Mesenchymal stem cell (in vitro differentiated cells and primary cell): Measurements from ENCODE around the gene ACO2.

Source experiments
- DNase-seq: peaks from one replicate; pipeline ENCODE4 v3.0.0-alpha.2; 2013
- H2AFZ ChIP-seq: one replicate; pipeline ENCODE4 v1.6.1; 2013; ENCODE audit warnings: low read depth, mild to moderate bottlenecking, control low read depth, inconsistent platforms, low read length, moderate library complexity
- H2AK5ac ChIP-seq: 2 replicates; pipeline ENCODE4 v1.6.1; 2013; ENCODE audit warnings: low read length, moderate library complexity, mild to moderate bottlenecking, inconsistent platforms; ENCODE audit not compliant: severe bottlenecking
- H2BK120ac ChIP-seq: one replicate; pipeline ENCODE4 v1.6.1; 2013; ENCODE audit warnings: low read depth, mild to moderate bottlenecking, inconsistent platforms, low read length, moderate library complexity
- H2BK12ac ChIP-seq, 2 experiments: one replicate each; pipeline ENCODE4 v1.6.1; 2013; ENCODE audit warnings: inconsistent platforms in 2 of 2, low read length in 2 of 2, mild to moderate bottlenecking in 2 of 2, moderate library complexity in 2 of 2, control low read depth in 1 of 2
- H2BK15ac ChIP-seq: one replicate; pipeline ENCODE4 v1.6.1; 2013; ENCODE audit warnings: mild to moderate bottlenecking, low read depth, inconsistent platforms; ENCODE audit not compliant: poor library complexity, severe bottlenecking
- H2BK5ac ChIP-seq: 2 replicates; pipeline ENCODE4 v1.6.1; 2013; ENCODE audit warnings: low read depth, mild to moderate bottlenecking, low read length, control low read depth, inconsistent platforms; ENCODE audit not compliant: poor library complexity, severe bottlenecking
- H3K14ac ChIP-seq, 2 experiments: one replicate each; pipeline ENCODE4 v1.6.1; 2013; ENCODE audit warnings: inconsistent platforms in 2 of 2, low read length in 2 of 2, control low read depth in 1 of 2, mild to moderate bottlenecking in 1 of 2, moderate library complexity in 1 of 2
- H3K18ac ChIP-seq, 2 experiments: one replicate each; pipeline ENCODE4 v1.6.1; 2013; ENCODE audit warnings: inconsistent platforms in 2 of 2, low read length in 2 of 2, control low read depth in 1 of 2, low read depth in 1 of 2, mild to moderate bottlenecking in 1 of 2
- H3K23ac ChIP-seq, 2 experiments: one replicate each; pipeline ENCODE4 v1.6.1; 2013; ENCODE audit warnings: inconsistent platforms in 2 of 2, low read length in 2 of 2, mild to moderate bottlenecking in 2 of 2, moderate library complexity in 2 of 2, control low read depth in 1 of 2
- H3K27ac ChIP-seq: 2 replicates; pipeline ENCODE4 v1.5.1; 2013; ENCODE audit warnings: mild to moderate bottlenecking, moderate library complexity, low read length, control low read depth, inconsistent platforms; ENCODE audit not compliant: poor library complexity, severe bottlenecking
- H3K27me3 ChIP-seq, 2 experiments: 2 replicates each; pipeline versions ENCODE4 v1.6.1 to v1.7.0; 2013; ENCODE audit warnings: low read length in 2 of 2, mild to moderate bottlenecking in 2 of 2, moderate library complexity in 2 of 2, control low read depth in 1 of 2, inconsistent platforms in 1 of 2; ENCODE audit not compliant: control insufficient read depth in 1 of 2, insufficient read depth in 1 of 2
- H3K36me3 ChIP-seq, 2 experiments: 2 replicates each; pipeline versions ENCODE4 v1.6.1 to v1.7.0; 2013; ENCODE audit warnings: low read length in 2 of 2, control low read depth in 1 of 2, inconsistent platforms in 1 of 2, low read depth in 1 of 2, mild to moderate bottlenecking in 1 of 2; ENCODE audit not compliant: insufficient read depth in 2 of 2, control insufficient read depth in 1 of 2
- H3K4ac ChIP-seq, 2 experiments: one replicate each; pipeline ENCODE4 v1.6.1; 2013; ENCODE audit warnings: inconsistent platforms in 2 of 2, low read length in 2 of 2, mild to moderate bottlenecking in 2 of 2, moderate library complexity in 2 of 2, control low read depth in 1 of 2, low read depth in 1 of 2
- H3K4me1 ChIP-seq: 2 replicates; pipeline ENCODE4 v1.6.1; 2013; ENCODE audit warnings: low read depth, low read length, control low read depth; ENCODE audit not compliant: control insufficient read depth, insufficient read depth
- H3K4me2 ChIP-seq: 2 replicates; pipeline ENCODE4 v1.6.1; 2013; ENCODE audit warnings: low read length, mild to moderate bottlenecking, inconsistent platforms; ENCODE audit not compliant: poor library complexity, severe bottlenecking
- H3K4me3 ChIP-seq, 2 experiments: 2 replicates each; pipeline versions ENCODE4 v1.5.1 to v1.7.0; 2013; ENCODE audit warnings: low read length in 2 of 2, mild to moderate bottlenecking in 2 of 2, control low read depth in 1 of 2, low read depth in 1 of 2; ENCODE audit not compliant: insufficient read depth in 1 of 2
- H3K79me1 ChIP-seq: replicated peaks from 2 replicates; pipeline ENCODE4 v1.6.1; 2013; ENCODE audit warnings: mild to moderate bottlenecking, control low read depth, low read length, inconsistent platforms; ENCODE audit not compliant: poor library complexity, severe bottlenecking
- H3K9ac ChIP-seq: 2 replicates; pipeline ENCODE4 v1.7.0; 2013; ENCODE audit warnings: mild to moderate bottlenecking, low read length, moderate library complexity
- H3K9me3 ChIP-seq: 2 replicates; pipeline ENCODE4 v1.7.0; 2013; ENCODE audit warnings: mild to moderate bottlenecking, low read length; ENCODE audit not compliant: control insufficient read depth
- H4K8ac ChIP-seq: one replicate; pipeline ENCODE4 v1.6.1; 2013; ENCODE audit warnings: inconsistent platforms, mild to moderate bottlenecking, low read length, moderate library complexity
- H4K91ac ChIP-seq: one replicate; pipeline ENCODE4 v1.6.1; 2013; ENCODE audit warnings: mild to moderate bottlenecking, low read length, inconsistent platforms
- WGBS: methylation state at CpG from one replicate; pipeline ENCODE4 v1.1.7; 2013; ENCODE audit warnings: mixed read lengths; 5-methylcytosine and 5-hydroxymethylcytosine counted together

Gene ACO2

DNA sequence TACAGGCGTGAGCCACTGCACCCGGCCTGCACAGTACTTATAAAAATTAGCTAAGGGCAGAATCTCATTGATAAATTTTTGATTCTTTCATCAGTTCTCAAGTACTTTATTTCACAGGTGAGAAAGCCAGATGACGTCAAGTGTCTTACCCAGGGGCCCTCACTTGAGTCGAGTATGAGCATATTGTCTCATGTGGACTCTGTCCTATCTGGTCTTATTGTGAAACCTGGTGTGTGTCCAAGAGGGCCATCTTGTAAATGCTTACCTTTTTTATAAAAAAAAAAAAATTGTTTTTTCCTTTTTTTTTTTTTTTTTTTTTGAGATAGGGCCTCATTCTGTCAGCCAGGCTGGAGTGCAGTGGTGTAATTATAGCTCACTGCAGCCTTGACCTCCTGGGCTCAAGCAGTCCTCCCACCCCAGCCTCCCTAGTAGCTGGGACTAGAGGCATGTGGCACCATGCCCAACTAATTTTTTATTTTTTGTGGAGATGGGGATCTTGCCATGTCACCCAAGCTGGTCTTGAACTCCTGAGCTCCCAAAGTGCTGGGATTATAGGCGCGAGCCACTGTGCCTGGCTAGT is 6.0 kb downstream of the ACO2 start:
- H2AFZ ChIP-seq = no peak overlapping the region

GRCh38 chr22:41478473-41478872 is 9.6 kb downstream of the ACO2 start:
- Histone ChIP-seq H2AFZ (no peak overlapping the region), H2BK5ac (no peak overlapping the region), H3K4me2 (no peak overlapping the region), H3K4me1 (peaks cover 24% of the 10 kb centered on the region), H3K79me1 (peaks cover 36% of the 10 kb centered on the region), H3K27me3 (no peaks in the 10 kb centered on the region), H3K36me3 (peaks cover 3 to 15% of the 10 kb centered on the region in 2 experiments), H3K27ac (no peak overlapping the region), H3K9me3 (no peaks in the 10 kb centered on the region), H3K18ac (no peak overlapping the region), H3K4me3 (no peak overlapping the region), H2AK5ac (no peak overlapping the region), H3K23ac (no peak overlapping the region), H2BK120ac (no peak overlapping the region), H3K4ac (no peak overlapping the region), H2BK12ac (no peak overlapping the region), H4K8ac (no peak overlapping the region), H3K9ac (peak overlapping the region; percentile 74), H4K91ac (no peak overlapping the region), H3K14ac (no peak overlapping the region), H2BK15ac (no peak overlapping the region)
- WGBS = 90% methylated on average over 2 of the region's 2 CpGs
- no peak for DNase-seq

More for the DNA sequence above, 6.0 kb downstream of the ACO2 start:
- Histone ChIP-seq H3K36me3 (peaks cover 10 to 14% of the 10 kb centered on the region in 2 experiments), H2BK12ac (no peak overlapping the region), H3K79me1 (peaks cover 20% of the 10 kb centered on the region), H3K27ac (no peak overlapping the region), H3K4me2 (no peak overlapping the region), H2AK5ac (peak overlapping the region; percentile 13), H3K4ac (no peak overlapping the region), H2BK120ac (no peak overlapping the region), H3K23ac (no peak overlapping the region), H4K91ac (no peak overlapping the region), H2BK5ac (no peak overlapping the region), H3K4me3 (no peak overlapping the region), H3K27me3 (no peaks in the 10 kb centered on the region), H3K4me1 (peaks cover 11% of the 10 kb centered on the region), H4K8ac (no peak overlapping the region), H3K14ac (no peak overlapping the region), H3K18ac (no peak overlapping the region), H2BK15ac (no peak overlapping the region), H3K9ac (no peak overlapping the region), H3K9me3 (no peaks in the 10 kb centered on the region)
- WGBS = 100% methylated on average over 6 of the region's 6 CpGs
- no peak for DNase-seq

- WGBS = 94% methylated on average over 7 of the region's 7 CpGs
- Histone ChIP-seq H3K4me1 (peaks cover 24% of the 10 kb centered on the region), H4K91ac (peak overlapping the region; percentile 35), H3K9ac (peak overlapping the region; percentile 74), H2AK5ac (no peak overlapping the region), H3K36me3 (peaks cover 0 to 15% of the 10 kb centered on the region in 2 experiments), H3K4ac (no peak overlapping the region), H3K23ac (no peak overlapping the region), H3K4me3 (no peak overlapping the region), H3K27me3 (no peaks in the 10 kb centered on the region), H3K4me2 (no peak overlapping the region), H3K14ac (no peak overlapping the region), H2BK120ac (no peak overlapping the region), H2BK5ac (no peak overlapping the region), H3K18ac (no peak overlapping the region), H3K27ac (no peak overlapping the region), H2AFZ (no peak overlapping the region), H4K8ac (no peak overlapping the region), H2BK15ac (no peak overlapping the region), H3K79me1 (peaks cover 36% of the 10 kb centered on the region), H2BK12ac (no peak overlapping the region), H3K9me3 (no peaks in the 10 kb centered on the region)
- DNase-seq = peak; percentile 52
Observed at GRCh38 chr22:41478891-41479521, 10.1 kb downstream of the ACO2 start.

DNA sequence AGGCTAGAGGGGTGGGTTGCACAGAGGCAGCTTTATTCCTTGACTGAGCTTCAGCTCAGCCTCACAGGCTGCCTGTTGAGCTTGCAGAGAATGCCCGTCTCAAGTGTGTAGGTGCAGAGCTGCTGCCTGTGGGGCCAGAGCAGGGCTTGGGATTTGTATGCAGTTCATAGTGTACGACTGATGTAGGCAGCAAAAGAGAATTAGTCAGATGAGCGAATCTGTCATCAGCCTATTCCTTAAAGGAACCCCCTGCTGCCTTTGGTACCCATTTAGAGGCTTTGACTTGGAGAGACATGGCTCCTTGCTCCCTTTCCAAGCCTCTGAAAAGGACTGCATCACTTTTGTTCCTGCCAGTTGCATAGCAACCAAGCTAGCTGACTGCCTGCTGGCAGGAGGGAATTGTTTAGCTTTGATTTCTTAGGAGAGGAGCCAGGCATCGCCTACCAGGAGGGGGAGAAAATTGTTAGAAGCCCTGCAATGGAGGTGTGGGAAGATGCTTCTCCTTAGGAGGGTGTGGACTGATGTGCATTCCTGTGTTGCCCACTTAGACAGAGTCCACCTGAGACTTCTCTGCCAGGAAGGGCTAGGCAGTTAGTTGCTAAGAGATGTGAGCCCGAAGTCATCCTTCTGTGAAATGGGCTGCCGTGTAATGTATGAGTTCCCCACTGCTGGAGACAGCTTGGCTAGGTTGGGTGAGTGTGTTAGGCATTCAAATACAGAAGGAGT is 10.9 kb downstream of the ACO2 start:
- Histone ChIP-seq H3K4me1 (peaks cover 24% of the 10 kb centered on the region), H3K79me1 (peaks cover 36% of the 10 kb centered on the region), H3K4me3 (peak overlapping the region in 1 of 2 experiments; percentile 21), H2BK12ac (no peak overlapping the region), H3K27me3 (no peaks in the 10 kb centered on the region), H2AK5ac (no peak overlapping the region), H3K14ac (no peak overlapping the region), H3K36me3 (peaks cover 0 to 15% of the 10 kb centered on the region in 2 experiments), H2BK5ac (no peak overlapping the region), H3K23ac (no peak overlapping the region), H3K4ac (peak overlapping the region in 1 of 2 experiments; percentile 13), H3K9me3 (no peaks in the 10 kb centered on the region), H4K8ac (no peak overlapping the region), H3K27ac (no peak overlapping the region), H2BK15ac (no peak overlapping the region), H3K4me2 (no peak overlapping the region), H2AFZ (no peak overlapping the region), H3K9ac (peak overlapping the region; percentile 74), H2BK120ac (no peak overlapping the region), H3K18ac (no peak overlapping the region), H4K91ac (no peak overlapping the region)
- WGBS = 93% methylated on average over 6 of the region's 6 CpGs
- peak; percentile 59 for DNase-seq
